Uterus (tissue), 2 donors: ENCODE data around the gene COL9A3.

Experiments
- CTCF ChIP-seq, 4 experiments: fragments of 200-600 bp in 2 of 4; fragments of 450-650 bp in 2 of 4; sonication (generic) in 2 of 4; IDR thresholded peaks; one replicate each; pipeline ENCODE4 v1.5.1; 2016 to 2019; ENCODE audit warnings: antibody characterized with exemption in 4 of 4, mild to moderate bottlenecking in 2 of 4, moderate library complexity in 1 of 4
- POLR2A ChIP-seq, 2 donors: fragments of 450-650 bp; IDR thresholded peaks; one replicate each; pipeline ENCODE4 v1.6.1; 2016; ENCODE audit warnings: antibody characterized with exemption in 2 of 2, mild to moderate bottlenecking in 1 of 2, moderate library complexity in 1 of 2

GRCh38 chr20:62807444-62808210 is 9.2 kb upstream of the COL9A3 start:
- no peak for TF ChIP-seq CTCF (IDR thresholded peaks at IDR 0.05)
- TF ChIP-seq POLR2A (IDR thresholded peaks at IDR 0.05), result no peak
